Activated T-helper 1 cell treated with anti-CD3 and anti-CD28 coated beads, Interleukin-2, amount 50 U/mL, for 16 hours (primary cell): ENCODE results near the gene DAGLA.
"Not testable (repeated sequence)": the region's sequence is repeated elsewhere in the genome, so short reads cannot be mapped to it uniquely, and the experiment has no call there.

Source experiments
- DNase-seq, 2 donors: peaks; one replicate each; pipeline ENCODE4 v3.0.0-alpha.2; 2020; ENCODE audit warnings: low read depth in 1 of 2, low spot score in 1 of 2

DAGLA gene

GRCh38 chr11:61679893-61680621 lies at the start of gene DAGLA:
Gene DAGLA (plus strand): TSS chr11:61680391. CDS start chr11:61720156, 39,765 bp downstream.
- DNase-seq: peak; percentile 62 to 74

GRCh38 chr11:61632096-61632495 lies 48.1 kb upstream of the DAGLA start:
- no peak for DNase-seq

- DNase-seq: no peak
Observed at GRCh38 chr11:61635304-61635703, 44.9 kb upstream of the DAGLA start.

GRCh38 chr11:61635787-61636186 lies 44.4 kb upstream of the DAGLA start:
- no peak for DNase-seq

GRCh38 chr11:61636676-61637075 lies 43.5 kb upstream of the DAGLA start:
- DNase-seq: no peak

GRCh38 chr11:61637277-61637676 lies 42.9 kb upstream of the DAGLA start:
- no peak for DNase-seq

- DNase-seq: no peak
Observed at GRCh38 chr11:61639816-61640443, 40.3 kb upstream of the DAGLA start.

GRCh38 chr11:61642162-61642561 lies 38.0 kb upstream of the DAGLA start:
- no peak for DNase-seq

GRCh38 chr11:61645179-61645868 lies 34.9 kb upstream of the DAGLA start:
- no peak for DNase-seq

GRCh38 chr11:61647529-61647928 lies 32.7 kb upstream of the DAGLA start:
- DNase-seq: no peak

GRCh38 chr11:61650781-61651571 lies 29.2 kb upstream of the DAGLA start:
- no peak for DNase-seq

- DNase-seq: no peak
Observed at GRCh38 chr11:61652135-61652534, 28.1 kb upstream of the DAGLA start.

GRCh38 chr11:61654397-61654829 lies 25.8 kb upstream of the DAGLA start:
- DNase-seq: no peak

- DNase-seq: not testable (repeated sequence)
Observed at GRCh38 chr11:61655266-61656159, 24.7 kb upstream of the DAGLA start.

- DNase-seq: no peak
Observed at GRCh38 chr11:61656347-61657077, 23.7 kb upstream of the DAGLA start.

- DNase-seq: no peak
Observed at GRCh38 chr11:61657566-61658290, 22.5 kb upstream of the DAGLA start.

GRCh38 chr11:61659413-61660196 lies 20.6 kb upstream of the DAGLA start:
- DNase-seq: no peak

GRCh38 chr11:61660997-61661396 lies 19.2 kb upstream of the DAGLA start:
- DNase-seq: not testable (repeated sequence)
